Measurements from ENCODE around the gene TENM3.

The TENM3 gene

DNA sequence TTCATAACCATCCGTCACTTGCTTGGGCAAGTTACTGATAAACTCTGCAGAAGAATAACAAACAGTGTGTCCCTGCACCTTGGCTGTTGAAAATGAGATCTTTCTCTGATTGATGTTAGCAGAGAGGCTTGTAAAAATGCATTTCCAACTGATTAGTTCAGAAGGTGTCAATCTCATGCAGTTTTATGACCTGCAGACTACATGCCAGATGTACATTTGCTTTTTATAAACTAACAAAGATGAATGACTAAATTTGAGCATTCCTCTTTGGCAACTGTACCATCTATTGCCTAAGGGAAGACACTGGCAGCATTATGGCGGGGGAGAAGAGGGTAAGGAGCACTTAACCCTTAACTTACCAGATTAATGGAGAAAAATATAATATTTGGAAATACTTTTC, 481.2 kb downstream of the TENM3 start:
- TF ChIP-seq, protein P1, sequence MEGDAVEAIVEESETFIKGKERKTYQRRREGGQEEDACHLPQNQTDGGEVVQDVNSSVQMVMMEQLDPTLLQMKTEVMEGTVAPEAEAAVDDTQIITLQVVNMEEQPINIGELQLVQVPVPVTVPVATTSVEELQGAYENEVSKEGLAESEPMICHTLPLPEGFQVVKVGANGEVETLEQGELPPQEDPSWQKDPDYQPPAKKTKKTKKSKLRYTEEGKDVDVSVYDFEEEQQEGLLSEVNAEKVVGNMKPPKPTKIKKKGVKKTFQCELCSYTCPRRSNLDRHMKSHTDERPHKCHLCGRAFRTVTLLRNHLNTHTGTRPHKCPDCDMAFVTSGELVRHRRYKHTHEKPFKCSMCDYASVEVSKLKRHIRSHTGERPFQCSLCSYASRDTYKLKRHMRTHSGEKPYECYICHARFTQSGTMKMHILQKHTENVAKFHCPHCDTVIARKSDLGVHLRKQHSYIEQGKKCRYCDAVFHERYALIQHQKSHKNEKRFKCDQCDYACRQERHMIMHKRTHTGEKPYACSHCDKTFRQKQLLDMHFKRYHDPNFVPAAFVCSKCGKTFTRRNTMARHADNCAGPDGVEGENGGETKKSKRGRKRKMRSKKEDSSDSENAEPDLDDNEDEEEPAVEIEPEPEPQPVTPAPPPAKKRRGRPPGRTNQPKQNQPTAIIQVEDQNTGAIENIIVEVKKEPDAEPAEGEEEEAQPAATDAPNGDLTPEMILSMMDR (IDR thresholded peaks at IDR 0.05) = no peak
- no peak for TF ChIP-seq ZFX (IDR thresholded peaks at IDR 0.05; ENCODE audit: borderline replicate concordance)

DNA sequence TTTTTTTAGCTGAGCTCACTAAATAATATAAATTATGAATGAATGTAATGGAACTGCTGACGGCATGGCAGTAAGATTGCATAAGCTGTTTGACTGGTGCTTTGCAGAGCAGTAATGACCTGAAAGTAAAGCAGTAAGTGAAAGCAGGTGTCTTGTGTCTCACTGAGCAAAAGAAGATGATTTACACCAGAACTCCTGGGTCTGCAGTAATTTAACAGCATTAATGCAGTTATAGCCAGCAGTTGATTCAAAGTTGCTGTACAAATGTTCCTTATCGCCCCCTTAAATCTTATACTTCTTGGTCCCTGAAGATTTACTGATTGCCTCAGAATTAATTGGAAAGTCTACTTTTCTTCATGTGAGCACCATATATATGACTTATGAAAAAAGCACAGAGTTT, 486.3 kb downstream of the TENM3 start:
- no peak overlapping the region for H3K27ac ChIP-seq
- TF ChIP-seq, protein P1 (IDR thresholded peaks at IDR 0.05) = no peak
- TF ChIP-seq ZFX (IDR thresholded peaks at IDR 0.05; ENCODE audit: borderline replicate concordance) = no peak

More for the DNA sequence above, 481.2 kb downstream of the TENM3 start:
- no peak overlapping the region for H3K27ac ChIP-seq

DNA sequence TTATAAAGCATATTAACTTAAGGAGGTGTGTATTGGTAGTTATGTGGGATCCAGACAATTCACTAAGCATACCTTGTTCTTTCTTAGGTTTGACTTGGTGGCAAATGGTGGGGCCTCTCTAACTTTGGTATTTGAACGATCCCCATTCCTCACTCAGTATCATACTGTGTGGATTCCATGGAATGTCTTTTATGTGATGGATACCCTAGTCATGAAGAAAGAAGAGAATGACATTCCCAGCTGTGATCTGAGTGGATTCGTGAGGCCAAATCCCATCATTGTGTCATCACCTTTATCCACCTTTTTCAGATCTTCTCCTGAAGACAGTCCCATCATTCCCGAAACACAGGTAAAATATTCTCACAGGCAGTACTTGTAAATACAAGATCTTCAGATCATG, 487.6 kb downstream of the TENM3 start:
- no peak for TF ChIP-seq ZFX (IDR thresholded peaks at IDR 0.05; ENCODE audit: borderline replicate concordance)
- TF ChIP-seq, protein P1 (IDR thresholded peaks at IDR 0.05) = no peak
- H3K27ac ChIP-seq = no peak overlapping the region

DNA sequence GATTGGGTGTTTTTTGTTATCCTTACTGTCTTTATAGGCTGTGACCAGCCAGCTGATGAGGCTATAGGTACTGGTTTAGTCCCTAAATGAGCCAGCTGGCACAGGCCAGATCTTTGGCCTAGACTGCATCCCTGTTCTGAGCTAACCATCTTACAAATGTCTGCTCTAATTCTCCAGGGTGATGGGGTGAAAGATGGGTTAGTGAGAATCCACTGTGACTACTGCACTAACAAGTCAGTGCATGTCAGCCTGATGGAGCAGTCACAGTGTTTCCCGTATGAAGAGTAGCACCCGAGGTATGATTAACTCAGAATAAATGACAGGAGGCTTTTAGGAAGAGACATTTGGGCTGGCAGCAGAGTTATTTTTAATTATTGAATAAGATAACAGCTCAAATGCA, 493.0 kb downstream of the TENM3 start:
- no peak for TF ChIP-seq ZFX (IDR thresholded peaks at IDR 0.05; ENCODE audit: borderline replicate concordance)
- TF ChIP-seq, protein P1 (IDR thresholded peaks at IDR 0.05) = no peak
- no peak overlapping the region for H3K27ac ChIP-seq

DNA sequence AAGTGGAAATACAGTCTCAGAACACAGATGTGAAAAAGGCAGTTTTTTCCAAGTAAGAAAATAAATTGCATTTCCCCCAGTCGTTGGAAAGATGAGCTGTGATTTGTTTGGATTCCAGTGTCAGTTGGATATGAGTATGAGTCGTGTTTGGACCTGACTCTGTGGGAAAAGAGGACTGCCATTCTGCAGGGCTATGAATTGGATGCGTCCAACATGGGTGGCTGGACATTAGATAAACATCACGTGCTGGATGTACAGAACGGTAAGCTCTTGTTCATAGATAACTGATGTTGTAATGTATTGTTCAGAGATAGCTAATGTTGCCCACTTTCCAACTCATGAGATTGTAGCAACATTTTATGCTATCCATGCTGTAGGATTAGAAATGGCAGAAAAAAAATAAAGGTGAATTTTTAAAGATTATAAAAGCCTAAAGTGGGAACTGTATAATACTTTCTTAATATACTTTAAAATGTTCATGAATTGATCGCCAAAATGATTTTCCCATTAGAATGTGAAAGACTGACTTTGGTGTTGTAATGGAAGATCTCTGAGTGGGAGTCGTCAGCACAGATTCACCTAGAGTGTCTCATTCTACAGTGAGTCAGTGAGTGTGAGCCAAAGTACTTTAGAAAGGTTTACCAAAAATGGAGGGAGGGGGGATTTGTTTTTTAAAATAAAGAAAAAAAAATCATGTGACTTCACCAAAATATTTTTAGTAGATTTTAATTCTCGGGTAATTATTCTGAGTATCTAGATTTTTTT, 495.3 kb downstream of the TENM3 start:
- H3K27ac ChIP-seq = no peak overlapping the region
- no peak for TF ChIP-seq ZFX (IDR thresholded peaks at IDR 0.05; ENCODE audit: borderline replicate concordance)
- TF ChIP-seq, protein P1 (IDR thresholded peaks at IDR 0.05) = no peak

DNA sequence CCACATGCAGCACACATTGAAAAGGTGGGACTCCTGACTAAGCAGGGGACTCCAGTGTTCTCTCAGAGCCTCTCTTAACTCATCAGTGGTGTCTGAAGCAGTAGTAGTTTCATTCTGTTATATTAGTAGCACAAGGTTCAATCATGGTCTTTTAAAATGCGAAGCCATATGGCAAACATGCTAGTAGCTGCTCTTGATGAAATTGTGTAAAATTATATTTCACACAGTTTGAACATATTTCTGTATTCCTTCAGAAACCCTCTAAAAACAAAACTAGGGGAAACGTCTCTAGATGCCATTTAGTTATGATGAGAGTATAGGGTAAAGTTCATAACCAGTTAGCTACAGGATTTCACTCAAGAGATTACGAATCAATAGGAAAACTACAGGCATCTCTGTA, 497.1 kb downstream of the TENM3 start:
- no peak overlapping the region for H3K27ac ChIP-seq
- TF ChIP-seq, protein P1 (IDR thresholded peaks at IDR 0.05) = no peak
- TF ChIP-seq ZFX (IDR thresholded peaks at IDR 0.05; ENCODE audit: borderline replicate concordance) = no peak

DNA sequence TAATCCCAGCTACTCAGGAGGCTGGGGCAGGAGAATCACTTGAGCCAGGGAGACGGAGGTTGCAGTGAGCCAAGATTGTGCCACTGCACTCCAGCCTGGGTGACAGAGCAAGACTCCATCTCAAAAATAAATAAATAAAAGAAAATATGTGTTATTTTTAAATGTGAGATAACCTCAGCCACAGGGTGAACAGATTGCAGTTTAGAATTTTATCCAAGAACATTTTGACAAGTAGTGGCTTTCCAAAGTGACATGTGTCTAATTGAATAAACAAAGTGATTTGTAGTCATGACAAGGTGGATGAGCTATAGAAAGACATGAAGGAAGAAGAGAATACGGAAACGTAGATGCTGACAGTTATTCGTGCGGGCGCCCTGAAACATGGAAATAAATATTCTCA, 497.9 kb downstream of the TENM3 start:
- no peak for TF ChIP-seq ZFX (IDR thresholded peaks at IDR 0.05; ENCODE audit: borderline replicate concordance)
- TF ChIP-seq, protein P1 (IDR thresholded peaks at IDR 0.05) = no peak
- H3K27ac ChIP-seq = no peak overlapping the region
